Skeletal muscle tissue (tissue), 4 donors: ENCODE measurements around the gene VSTM2L. TPM values are rescaled to one million over a fixed set of nuclear protein-coding genes. Genes with fewer than 3 reads are reported as not detected.

Source experiments
- H3K27ac ChIP-seq: one replicate; pipeline ENCODE4 v1.7.0; 2013; ENCODE audit warnings: mild to moderate bottlenecking, low read depth, low read length, inconsistent platforms
- H3K27me3 ChIP-seq, 3 donors: one replicate each; pipeline ENCODE4 v1.7.0; 2013; ENCODE audit warnings: low read length in 3 of 3; ENCODE audit not compliant: control insufficient read depth in 3 of 3, insufficient read depth in 3 of 3
- H3K36me3 ChIP-seq, 3 donors: one replicate each; pipeline ENCODE4 v1.7.0; 2013; ENCODE audit warnings: low read length in 3 of 3; ENCODE audit not compliant: control insufficient read depth in 3 of 3, insufficient read depth in 3 of 3
- H3K4me1 ChIP-seq, 3 donors: one replicate each; pipeline ENCODE4 v1.7.0; 2013; ENCODE audit warnings: low read length in 3 of 3, mild to moderate bottlenecking in 3 of 3; ENCODE audit not compliant: control insufficient read depth in 3 of 3, insufficient read depth in 3 of 3
- H3K4me3 ChIP-seq, 3 donors: one replicate each; pipeline ENCODE4 v1.7.0; 2013; ENCODE audit warnings: low read length in 3 of 3
- H3K9ac ChIP-seq, 3 donors: one replicate each; pipeline ENCODE4 v1.7.0; 2013; ENCODE audit warnings: low read length in 3 of 3, mild to moderate bottlenecking in 3 of 3, moderate library complexity in 2 of 3, low read depth in 1 of 3
- H3K9me3 ChIP-seq, 3 donors: one replicate each; pipeline ENCODE4 v1.7.0; 2013; ENCODE audit warnings: low read length in 3 of 3; ENCODE audit not compliant: control insufficient read depth in 3 of 3
- total RNA-seq: library from RNA; depleted of rRNA; stranded (reverse); fragments of >200 nt; gene quantifications from one replicate; pipeline ENCODE4 v1.2.3, GENCODE V29; 2014
- donor health status: Osteomylitis.

The VSTM2L gene
- total RNA-seq, 1 donor from 2014 or later = not detected

DNA sequence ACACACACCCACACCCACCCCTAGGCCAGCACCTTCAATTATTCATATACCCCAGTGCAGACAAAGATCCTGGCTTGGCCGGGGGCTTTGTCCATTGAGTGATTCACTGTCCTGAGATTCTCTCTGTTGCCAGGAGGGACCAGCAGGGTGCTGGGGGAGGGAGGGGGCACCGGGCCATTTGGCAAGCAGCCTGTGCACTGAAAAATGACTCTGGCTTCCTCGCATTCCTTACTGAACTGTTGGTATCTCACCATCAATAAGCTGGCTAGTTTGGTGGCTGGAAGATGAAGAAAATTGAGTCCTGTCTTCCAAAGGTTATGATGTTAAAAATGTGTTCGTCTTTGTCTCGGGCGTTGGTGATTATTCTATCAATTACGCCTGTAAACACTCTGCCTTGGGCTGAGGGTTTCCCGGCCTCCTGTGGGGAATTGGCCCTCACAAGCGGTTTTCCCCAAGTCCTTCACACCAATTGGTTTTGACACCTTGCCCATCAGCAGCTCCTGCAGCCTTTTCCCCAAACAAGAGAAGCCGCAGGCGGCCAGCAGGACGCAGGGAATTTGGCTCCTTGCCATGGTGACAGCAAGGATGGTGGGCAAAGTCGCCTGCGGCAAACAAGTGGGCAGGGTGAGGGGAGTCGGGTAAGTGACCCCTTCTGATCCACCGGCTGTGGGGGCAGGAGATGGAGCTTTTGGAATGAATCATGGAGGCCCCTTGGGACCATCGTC lies 4.9 kb downstream of the VSTM2L start:
- Histone ChIP-seq H3K4me1 (no peaks in the 10 kb centered on the region), H3K4me3 (no peak overlapping the region), H3K9me3 (no peaks in the 10 kb centered on the region), H3K27ac (no peak overlapping the region), H3K36me3 (no peaks in the 10 kb centered on the region), H3K9ac (no peak overlapping the region), H3K27me3 (peaks cover 51 to 77% (median 60%) of the 10 kb centered on the region in 3 donors)

DNA sequence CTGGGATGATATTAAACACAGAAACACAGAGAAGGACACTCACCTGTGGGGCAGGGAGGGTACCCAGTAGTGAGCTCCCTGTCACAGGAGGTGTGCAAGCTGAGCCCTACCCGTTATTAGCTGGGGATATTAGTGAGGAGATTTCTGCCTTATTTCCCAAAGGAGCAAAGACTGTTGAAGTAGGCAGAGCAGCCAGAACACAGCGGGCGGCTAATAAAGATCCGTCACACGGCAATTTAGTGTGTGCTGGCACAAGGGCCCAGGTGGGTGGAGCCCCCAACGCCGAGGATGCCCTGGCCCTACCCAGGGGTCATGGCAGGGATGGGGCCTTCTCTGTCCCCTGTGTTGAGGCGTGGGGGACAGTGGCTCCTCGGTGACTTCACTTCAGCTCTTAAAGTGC lies 8.3 kb downstream of the VSTM2L start:
- Histone ChIP-seq H3K4me3 (no peak overlapping the region), H3K9me3 (no peaks in the 10 kb centered on the region), H3K4me1 (peaks cover 8 to 14% (median 10%) of the 10 kb centered on the region in 3 donors), H3K27ac (no peak overlapping the region), H3K9ac (no peak overlapping the region), H3K36me3 (no peaks in the 10 kb centered on the region), H3K27me3 (peaks cover 60 to 81% (median 69%) of the 10 kb centered on the region in 3 donors)

DNA sequence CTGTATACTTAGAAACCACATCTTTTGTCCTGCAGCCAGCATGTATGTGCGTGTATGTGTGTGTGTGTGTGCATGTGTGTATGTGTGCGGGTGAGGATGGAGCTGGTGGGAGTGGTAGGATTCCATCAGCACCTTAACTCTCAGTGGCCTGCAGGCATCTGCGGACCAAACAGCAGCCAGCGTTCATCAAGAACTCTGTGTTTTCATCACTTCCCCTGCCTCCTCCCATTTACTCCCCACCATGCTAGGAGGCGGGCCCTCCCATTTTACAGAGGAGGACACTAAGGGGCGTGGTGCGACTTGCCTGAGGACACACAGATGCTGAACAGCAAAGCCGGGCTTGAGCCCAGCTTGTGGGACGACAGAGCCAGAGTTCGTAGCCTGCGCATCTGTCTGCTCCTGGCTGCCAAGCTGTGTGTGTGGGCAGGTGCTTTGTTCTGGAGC lies 8.9 kb downstream of the VSTM2L start:
- no peaks in the 10 kb centered on the region for H3K36me3 ChIP-seq
- H3K27me3 ChIP-seq = peaks cover 66 to 82% (median 69%) of the 10 kb centered on the region in 3 donors
- H3K9ac ChIP-seq = no peak overlapping the region
- no peaks in the 10 kb centered on the region for H3K9me3 ChIP-seq
- no peak overlapping the region for H3K4me3 ChIP-seq
- peaks cover 8 to 15% (median 10%) of the 10 kb centered on the region in 3 donors for H3K4me1 ChIP-seq
- H3K27ac ChIP-seq = no peak overlapping the region

DNA sequence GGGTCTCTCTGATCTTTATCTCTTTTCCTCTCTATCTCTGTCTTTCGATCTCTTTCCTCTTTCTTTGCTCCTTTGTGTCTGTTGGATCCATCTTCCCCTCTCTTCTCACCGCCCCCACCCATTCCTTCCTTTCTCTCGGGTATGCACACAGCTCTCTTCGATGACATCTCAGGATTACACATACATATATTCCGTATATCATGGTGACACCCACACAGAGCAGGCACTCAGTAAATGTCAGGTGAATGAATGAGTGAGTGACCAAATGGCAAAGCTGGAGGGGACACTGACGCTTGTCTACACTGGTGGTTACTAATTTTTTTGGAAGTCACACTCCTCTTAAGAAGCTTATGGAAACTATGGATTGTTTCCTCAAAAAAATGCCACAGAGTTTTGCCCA lies 9.9 kb downstream of the VSTM2L start:
- no peaks in the 10 kb centered on the region for H3K36me3 ChIP-seq
- no peak overlapping the region for H3K4me3 ChIP-seq
- no peak overlapping the region for H3K27ac ChIP-seq
- peaks cover 74 to 89% (median 75%) of the 10 kb centered on the region in 3 donors for H3K27me3 ChIP-seq
- no peaks in the 10 kb centered on the region for H3K9me3 ChIP-seq
- H3K9ac ChIP-seq = no peak overlapping the region
- peaks cover 8 to 15% (median 10%) of the 10 kb centered on the region in 3 donors for H3K4me1 ChIP-seq

DNA sequence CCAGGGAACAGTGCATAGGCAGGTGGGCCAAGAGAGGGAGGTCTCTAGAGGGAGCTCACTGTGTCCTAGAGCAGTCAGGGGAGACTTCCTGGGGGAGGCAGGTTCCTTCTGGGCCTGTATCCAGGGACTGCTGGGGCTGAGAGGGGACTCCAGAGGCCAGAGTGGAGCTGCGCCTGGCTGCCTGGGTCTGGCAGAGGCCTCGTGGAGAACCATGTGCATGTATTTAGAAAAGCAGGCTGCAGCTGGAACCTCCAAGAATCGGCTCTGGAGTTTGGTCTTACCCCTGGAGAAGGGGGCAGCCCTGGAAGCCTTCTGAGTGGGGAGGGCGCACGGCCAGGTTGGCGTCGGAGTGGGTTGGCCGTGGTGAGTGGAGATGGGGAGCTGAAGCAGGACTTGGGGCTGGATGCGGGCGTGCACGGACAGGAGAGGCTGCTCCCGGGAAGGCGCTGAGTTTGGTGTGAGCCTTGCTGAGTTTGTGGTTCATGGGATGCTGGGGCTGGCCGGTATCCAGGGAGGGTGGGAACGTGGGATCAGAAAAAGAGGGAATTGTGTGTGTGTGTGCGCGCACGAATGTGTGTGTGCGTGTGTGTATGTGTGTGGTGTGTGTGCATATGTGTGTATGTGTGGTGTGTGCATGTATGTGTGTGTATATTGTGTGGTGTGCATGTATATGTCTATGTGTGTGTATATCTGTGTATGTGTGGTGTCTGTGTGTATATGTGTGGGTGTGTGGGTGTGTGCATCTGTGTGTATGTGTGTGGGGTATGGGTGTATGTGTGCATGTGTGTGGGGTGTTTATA lies 10.8 kb downstream of the VSTM2L start:
- Histone ChIP-seq H3K27ac (no peak overlapping the region), H3K4me3 (no peak overlapping the region), H3K27me3 (peaks cover 82 to 90% (median 83%) of the 10 kb centered on the region in 3 donors), H3K9me3 (no peaks in the 10 kb centered on the region), H3K4me1 (peaks cover 8 to 15% (median 10%) of the 10 kb centered on the region in 3 donors), H3K9ac (no peak overlapping the region), H3K36me3 (no peaks in the 10 kb centered on the region)

DNA sequence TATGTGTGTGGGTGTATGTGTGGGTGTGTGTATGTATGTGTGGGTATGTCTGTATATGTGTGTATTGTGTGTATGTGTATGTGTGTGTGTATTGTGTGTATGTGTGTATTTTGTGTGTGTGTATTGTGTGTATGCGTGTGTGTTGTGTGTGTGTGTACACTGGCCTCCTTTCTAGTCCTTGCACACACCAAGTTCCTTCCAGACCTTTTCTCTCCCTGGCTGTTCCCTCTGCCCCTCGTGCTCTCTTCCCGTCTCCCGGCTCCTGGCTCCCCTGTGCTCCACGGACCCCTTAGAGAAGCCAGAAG lies 11.4 kb downstream of the VSTM2L start:
- H3K9me3 ChIP-seq = no peaks in the 10 kb centered on the region
- H3K27ac ChIP-seq = no peak overlapping the region
- H3K4me1 ChIP-seq = peaks cover 8 to 15% (median 10%) of the 10 kb centered on the region in 3 donors
- H3K36me3 ChIP-seq = no peaks in the 10 kb centered on the region
- no peak overlapping the region for H3K4me3 ChIP-seq
- H3K27me3 ChIP-seq = peaks cover 83 to 90% (median 87%) of the 10 kb centered on the region in 3 donors
- H3K9ac ChIP-seq = no peak overlapping the region

DNA sequence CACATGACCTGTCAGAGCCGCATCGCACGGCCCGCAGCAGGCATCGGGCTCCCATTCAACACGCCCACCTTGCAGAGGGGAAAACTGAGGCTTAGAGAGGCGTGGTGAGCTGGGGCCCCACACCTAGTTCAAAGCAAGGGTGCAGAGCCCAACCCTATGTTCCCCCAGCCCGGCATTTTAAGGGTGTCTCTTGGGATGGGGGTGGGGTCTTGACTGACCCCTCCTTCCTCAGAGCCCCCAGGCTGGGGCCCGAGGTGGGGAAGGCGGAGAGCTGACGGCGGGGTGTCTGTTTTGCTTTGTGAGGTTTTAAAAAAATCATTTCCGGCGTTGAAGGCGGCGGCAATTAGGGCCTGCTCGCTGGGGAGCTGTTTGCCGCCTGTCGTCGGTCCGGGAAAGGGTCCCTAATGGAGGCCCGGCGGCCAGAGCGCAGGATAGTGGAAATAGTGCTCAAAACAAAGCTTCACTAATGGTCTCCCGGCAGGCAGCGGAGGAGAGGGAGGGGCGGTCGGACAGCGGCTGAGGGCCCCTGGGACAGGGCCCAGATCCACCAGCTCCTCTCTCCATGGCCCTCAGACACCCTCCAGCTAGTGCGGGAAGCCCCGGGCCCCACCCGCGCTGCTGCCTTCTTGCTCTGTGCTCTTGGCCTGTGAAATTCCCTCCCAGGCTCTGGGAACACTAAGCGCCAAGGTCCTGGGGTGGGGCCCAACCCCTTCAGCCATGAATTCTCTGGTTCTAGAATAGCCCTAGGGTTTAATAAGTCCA lies 11.9 kb downstream of the VSTM2L start:
- Histone ChIP-seq H3K27ac (no peak overlapping the region), H3K36me3 (no peaks in the 10 kb centered on the region), H3K4me1 (peaks cover 8 to 15% (median 10%) of the 10 kb centered on the region in 3 donors), H3K27me3 (peaks cover 79 to 90% (median 89%) of the 10 kb centered on the region in 3 donors), H3K4me3 (peak overlapping the region in 2 of 3 donors; percentile 20 to 41), H3K9ac (peak overlapping the region in 1 of 3 donors; percentile 40), H3K9me3 (no peaks in the 10 kb centered on the region)

DNA sequence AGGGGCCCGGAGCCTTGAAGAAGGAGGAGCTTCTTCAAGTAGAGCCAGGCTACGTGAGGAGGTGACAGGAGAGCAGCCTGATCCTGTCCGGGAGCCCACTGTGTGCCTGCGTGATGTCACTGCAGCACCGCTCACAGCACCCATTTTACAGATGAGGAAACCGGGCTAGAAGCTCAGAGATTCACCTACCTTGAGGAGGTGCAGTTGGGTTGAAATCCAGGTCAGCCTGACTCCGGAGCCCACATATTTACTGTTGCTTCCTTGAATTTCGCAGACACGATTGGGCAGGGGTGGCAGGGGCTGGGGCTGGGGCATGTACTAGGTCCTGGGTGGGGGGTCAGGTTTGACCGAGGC lies 12.5 kb downstream of the VSTM2L start:
- Histone ChIP-seq H3K27me3 (peaks cover 79 to 91% (median 89%) of the 10 kb centered on the region in 3 donors), H3K9me3 (no peaks in the 10 kb centered on the region), H3K27ac (no peak overlapping the region), H3K4me1 (peaks cover 8 to 15% (median 10%) of the 10 kb centered on the region in 3 donors), H3K4me3 (no peak overlapping the region), H3K36me3 (no peaks in the 10 kb centered on the region), H3K9ac (no peak overlapping the region)

DNA sequence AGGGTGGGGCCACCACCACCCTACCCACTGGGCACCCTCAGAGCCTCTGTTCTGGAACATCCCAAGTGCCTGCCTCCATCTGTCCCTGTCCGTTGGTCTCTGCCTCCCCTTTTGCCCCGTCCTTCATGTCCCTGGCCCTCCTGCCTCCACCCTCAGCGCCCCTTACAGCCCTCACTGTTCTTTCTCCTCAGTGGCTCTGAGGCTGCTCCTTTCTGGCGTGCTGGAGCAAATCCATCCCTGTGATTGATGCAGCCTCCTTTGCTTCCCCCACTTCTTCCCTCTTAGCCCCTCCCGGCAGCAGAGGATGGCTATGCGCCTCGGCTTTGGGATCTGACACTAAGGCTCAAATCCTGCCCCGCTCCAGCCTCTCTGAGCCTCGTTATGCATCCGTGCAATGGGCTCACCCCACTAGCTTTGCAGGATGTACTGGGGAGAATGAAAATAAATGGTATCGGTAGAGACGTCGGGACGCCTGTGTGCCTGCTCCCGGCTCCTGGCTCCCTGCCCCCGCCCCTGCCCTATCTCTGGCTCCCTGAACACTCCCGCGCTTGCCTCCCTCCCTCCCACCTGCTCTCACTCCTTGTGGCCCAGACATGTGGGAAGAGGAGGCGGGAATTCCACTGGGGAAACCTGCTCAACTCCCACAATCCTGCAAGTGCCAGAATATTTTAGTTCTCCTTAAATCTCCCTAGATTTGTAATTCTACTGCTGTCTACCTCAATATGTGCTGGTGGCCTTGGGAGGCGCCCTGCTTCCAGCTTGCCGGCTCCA lies 13.1 kb downstream of the VSTM2L start:
- H3K27ac ChIP-seq = no peak overlapping the region
- H3K4me1 ChIP-seq = peaks cover 8 to 15% (median 10%) of the 10 kb centered on the region in 3 donors
- H3K27me3 ChIP-seq = peaks cover 79 to 96% (median 90%) of the 10 kb centered on the region in 3 donors
- H3K9me3 ChIP-seq = no peaks in the 10 kb centered on the region
- no peak overlapping the region for H3K4me3 ChIP-seq
- no peak overlapping the region for H3K9ac ChIP-seq
- no peaks in the 10 kb centered on the region for H3K36me3 ChIP-seq
